ENCODE results near the gene ADAMTS15.

DNA sequence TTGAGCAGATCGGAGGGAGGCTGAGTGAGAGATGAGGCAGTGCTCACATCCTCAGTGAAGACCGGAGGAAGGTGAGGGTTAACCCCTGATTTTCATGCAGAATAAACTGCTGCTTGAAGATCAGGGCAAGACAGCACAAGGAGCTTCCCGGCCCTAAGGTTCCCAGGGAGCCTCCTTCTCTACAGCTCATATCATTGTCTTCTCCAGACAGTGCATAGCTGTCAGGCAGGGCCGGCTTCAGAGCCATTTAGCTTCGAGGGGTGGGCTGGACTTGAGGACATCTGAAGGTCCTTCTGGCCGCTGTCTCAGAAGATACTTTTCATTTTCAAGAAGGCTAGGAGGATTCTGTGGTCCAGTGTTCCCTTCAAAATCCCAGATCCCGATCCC lies 27.3 kb upstream of the ADAMTS15 start:
- TF ChIP-seq, protein P1, sequence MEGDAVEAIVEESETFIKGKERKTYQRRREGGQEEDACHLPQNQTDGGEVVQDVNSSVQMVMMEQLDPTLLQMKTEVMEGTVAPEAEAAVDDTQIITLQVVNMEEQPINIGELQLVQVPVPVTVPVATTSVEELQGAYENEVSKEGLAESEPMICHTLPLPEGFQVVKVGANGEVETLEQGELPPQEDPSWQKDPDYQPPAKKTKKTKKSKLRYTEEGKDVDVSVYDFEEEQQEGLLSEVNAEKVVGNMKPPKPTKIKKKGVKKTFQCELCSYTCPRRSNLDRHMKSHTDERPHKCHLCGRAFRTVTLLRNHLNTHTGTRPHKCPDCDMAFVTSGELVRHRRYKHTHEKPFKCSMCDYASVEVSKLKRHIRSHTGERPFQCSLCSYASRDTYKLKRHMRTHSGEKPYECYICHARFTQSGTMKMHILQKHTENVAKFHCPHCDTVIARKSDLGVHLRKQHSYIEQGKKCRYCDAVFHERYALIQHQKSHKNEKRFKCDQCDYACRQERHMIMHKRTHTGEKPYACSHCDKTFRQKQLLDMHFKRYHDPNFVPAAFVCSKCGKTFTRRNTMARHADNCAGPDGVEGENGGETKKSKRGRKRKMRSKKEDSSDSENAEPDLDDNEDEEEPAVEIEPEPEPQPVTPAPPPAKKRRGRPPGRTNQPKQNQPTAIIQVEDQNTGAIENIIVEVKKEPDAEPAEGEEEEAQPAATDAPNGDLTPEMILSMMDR (IDR thresholded peaks at IDR 0.05), result no peak
- no peak for TF ChIP-seq POLR2AphosphoS5 (IDR thresholded peaks at IDR 0.05)
- TF ChIP-seq POLR2A (IDR thresholded peaks at IDR 0.05), result no peak

All from breast epithelium (tissue), 3 donors.